H1 (cell line): ENCODE data around the gene IL21R. TPM values are rescaled to one million over a fixed set of nuclear protein-coding genes. Genes with fewer than 3 reads are reported as not detected.
A peak's percentile ranks its signal among the peaks of the same experiment; 100 is the strongest.

ENCODE experiments used
- CTCF ChIA-PET: fragments of 300-600 bp; sonication (Branson Sonifier 250); formaldehyde crosslinking; loops from one replicate; lab custom pipeline; 2021; ENCODE audit not compliant: partially characterized antibody; lab: Charles Lee
- POLR2A ChIA-PET: fragments of 300-600 bp; sonication (Branson Sonifier 250); formaldehyde crosslinking; loops from one replicate; lab custom pipeline; 2021; ENCODE audit warnings: inconsistent platforms; ENCODE audit not compliant: partially characterized antibody; lab: Charles Lee
- DNase-seq, 2 experiments: peaks; one replicate each; pipeline versions ENCODE4 v3.0.0 to v3.0.0-alpha.2; 2010 to 2022; ENCODE audit warnings: low spot score in 2 of 2, low read depth in 1 of 2, mixed read lengths in 1 of 2
- FAIRE-seq: peaks from 2 replicates; lab custom pipeline; 2011; peaks lifted over from hg19 to GRCh38; lab: Jason Lieb, UNC
- H2AFZ ChIP-seq: 2 replicates; pipeline ENCODE4 v1.8.1; 2012; ENCODE audit warnings: low read length, inconsistent platforms
- H2AK5ac ChIP-seq: 2 replicates; pipeline ENCODE4 v1.6.1; 2013; ENCODE audit warnings: low read depth, low read length
- H2BK120ac ChIP-seq: replicated peaks from 2 replicates; pipeline ENCODE3; 2013; ENCODE audit warnings: low read depth, low read length, inconsistent platforms
- H2BK12ac ChIP-seq: 2 replicates; pipeline ENCODE4 v1.6.1; 2013; ENCODE audit warnings: low read depth, low read length
- H2BK15ac ChIP-seq: 2 replicates; pipeline ENCODE4 v1.6.1; 2013; ENCODE audit warnings: low read length
- H2BK20ac ChIP-seq: 2 replicates; pipeline ENCODE4 v1.6.1; 2013; ENCODE audit warnings: low read length
- H2BK5ac ChIP-seq: 2 replicates; pipeline ENCODE4 v1.6.1; 2013; ENCODE audit warnings: low read depth, low read length
- H3K14ac ChIP-seq: 2 replicates; pipeline ENCODE4 v1.6.1; 2013; ENCODE audit warnings: inconsistent platforms; ENCODE audit not compliant: insufficient read length
- H3K18ac ChIP-seq: 2 replicates; pipeline ENCODE4 v1.6.1; 2013; ENCODE audit warnings: low read length; ENCODE audit errors: extremely low read depth
- H3K23ac ChIP-seq: 2 replicates; pipeline ENCODE4 v1.6.1; 2013; ENCODE audit warnings: inconsistent platforms; ENCODE audit not compliant: insufficient read length
- H3K23me2 ChIP-seq: 2 replicates; pipeline ENCODE4 v1.6.1; 2013; ENCODE audit warnings: low read depth, low read length
- H3K27ac ChIP-seq: 2 replicates; pipeline ENCODE4 v1.6.1; 2011; ENCODE audit warnings: low read depth, low read length, inconsistent platforms
- H3K27me3 ChIP-seq, 4 experiments: replicated peaks in 1 of 4; 1 replicate in 1 of 4; 2 replicates in 3 of 4; pipeline versions ENCODE4 v1.6.1 to v1.8.1; 2011 to 2013; ENCODE audit warnings: low read length in 3 of 4, mild to moderate bottlenecking in 3 of 4, inconsistent platforms in 2 of 4, mixed read lengths in 2 of 4, moderate library complexity in 1 of 4; ENCODE audit not compliant: control insufficient read depth in 3 of 4, insufficient read depth in 3 of 4; ENCODE audit errors: extremely low read depth in 1 of 4
- H3K36me3 ChIP-seq, 4 experiments: 2 replicates each; pipeline versions ENCODE4 v1.6.1 to v1.8.1; 2011 to 2013; ENCODE audit warnings: mild to moderate bottlenecking in 4 of 4, low read length in 3 of 4, moderate library complexity in 2 of 4, control low read depth in 1 of 4, inconsistent platforms in 1 of 4; ENCODE audit not compliant: insufficient read depth in 4 of 4, control insufficient read depth in 2 of 4
- H3K4ac ChIP-seq: replicated peaks from 2 replicates; pipeline ENCODE3; 2013; ENCODE audit warnings: low read length, low read depth, mixed read lengths, inconsistent platforms; ENCODE audit not compliant: insufficient read length
- H3K4me1 ChIP-seq, 4 experiments: replicated peaks in 1 of 4; 1 replicate in 1 of 4; 2 replicates in 3 of 4; pipeline versions ENCODE4 v1.6.1 to v1.8.1; 2011 to 2013; ENCODE audit warnings: low read length in 3 of 4, inconsistent platforms in 2 of 4, mixed read lengths in 1 of 4; ENCODE audit not compliant: insufficient read depth in 4 of 4, control insufficient read depth in 3 of 4
- H3K4me2 ChIP-seq, 2 experiments: 2 replicates each; pipeline versions ENCODE4 v1.6.1 to v1.8.1; 2011 to 2013; ENCODE audit warnings: low read depth in 2 of 2, low read length in 2 of 2, control low read depth in 1 of 2, inconsistent platforms in 1 of 2, mild to moderate bottlenecking in 1 of 2; ENCODE audit not compliant: insufficient read depth in 1 of 2
- H3K4me3 ChIP-seq, 4 experiments: fragments of 200-600, 300-600 bp in 1 of 4; sonication (generic), shearing (Covaris generic), sonication (Bioruptor Twin) in 1 of 4; 2 replicates each; pipeline versions ENCODE4 v1.5.1 to v1.8.1; 2011 to 2016; ENCODE audit warnings: low read length in 4 of 4, low read depth in 3 of 4, control low read depth in 2 of 4, inconsistent platforms in 2 of 4, mild to moderate bottlenecking in 2 of 4, mixed read lengths in 1 of 4, moderate library complexity in 1 of 4; ENCODE audit not compliant: insufficient read depth in 2 of 4; ENCODE audit errors: extremely low read depth in 1 of 4
- H3K56ac ChIP-seq: replicated peaks from 2 replicates; pipeline ENCODE3; 2013; ENCODE audit warnings: low read depth, mild to moderate bottlenecking, mixed read lengths, low read length, inconsistent platforms; ENCODE audit not compliant: insufficient read length
- H3K79me1 ChIP-seq: 2 replicates; pipeline ENCODE4 v1.6.1; 2013; ENCODE audit warnings: low read depth, low read length, control low read depth
- H3K79me2 ChIP-seq, 2 experiments: 2 replicates each; pipeline versions ENCODE4 v1.6.1 to v1.8.1; 2012 to 2013; ENCODE audit warnings: low read length in 2 of 2, mild to moderate bottlenecking in 2 of 2, inconsistent platforms in 1 of 2; ENCODE audit not compliant: insufficient read depth in 2 of 2, control insufficient read depth in 1 of 2
- H3K9ac ChIP-seq, 4 experiments: replicated peaks in 1 of 4; 1 replicate in 1 of 4; 2 replicates in 3 of 4; pipeline versions ENCODE4 v1.6.1 to v1.8.1; 2011 to 2013; ENCODE audit warnings: low read depth in 3 of 4, low read length in 3 of 4, control low read depth in 2 of 4, mild to moderate bottlenecking in 2 of 4, moderate library complexity in 2 of 4, inconsistent platforms in 1 of 4; ENCODE audit errors: extremely low read depth in 1 of 4
- H3K9me3 ChIP-seq, 2 experiments: 2 replicates each; pipeline versions ENCODE4 v1.6.1 to v1.8.1; 2012 to 2013; ENCODE audit warnings: mild to moderate bottlenecking in 2 of 2, moderate library complexity in 2 of 2, control low read depth in 1 of 2, inconsistent platforms in 1 of 2, low read depth in 1 of 2, low read length in 1 of 2, mixed read lengths in 1 of 2; ENCODE audit not compliant: insufficient read depth in 2 of 2
- H4K20me1 ChIP-seq, 2 experiments: replicated peaks in 1 of 2; 2 replicates each; pipeline versions ENCODE3 to v1.8.1; 2011 to 2013; ENCODE audit warnings: inconsistent platforms in 2 of 2, low read length in 2 of 2, mild to moderate bottlenecking in 1 of 2; ENCODE audit not compliant: insufficient read depth in 2 of 2, control insufficient read depth in 1 of 2
- H4K5ac ChIP-seq: 2 replicates; pipeline ENCODE4 v1.6.1; 2013; ENCODE audit warnings: low read length, low read depth, mixed read lengths, inconsistent platforms; ENCODE audit not compliant: insufficient read length
- H4K8ac ChIP-seq: 2 replicates; pipeline ENCODE4 v1.8.0; 2013; ENCODE audit warnings: mild to moderate bottlenecking, moderate library complexity, low read length, inconsistent platforms; ENCODE audit not compliant: insufficient read depth; ENCODE audit errors: extremely low read depth
- H4K91ac ChIP-seq: replicated peaks from 2 replicates; pipeline ENCODE3; 2013; ENCODE audit warnings: low read length, mixed read lengths, inconsistent platforms; ENCODE audit not compliant: insufficient read length
- BACH1 ChIP-seq: IDR thresholded peaks from 2 replicates; pipeline ENCODE4 v1.6.1; 2012; ENCODE audit warnings: low read length, improper control_type of control experiment
- BCL11A ChIP-seq, 2 experiments: IDR thresholded peaks; one replicate each; pipeline ENCODE4 v1.6.1; 2011; ENCODE audit warnings: low read depth in 2 of 2, low read length in 2 of 2, mild to moderate bottlenecking in 2 of 2
- EZH2 ChIP-seq: fragments of 200-600 bp; sonication (generic); IDR thresholded peaks from 2 replicates; pipeline ENCODE4 v1.7.1; 2012; ENCODE audit warnings: low read depth, mild to moderate bottlenecking, moderate library complexity, low read length, inconsistent platforms; ENCODE audit not compliant: severe bottlenecking
- RXRA ChIP-seq: IDR thresholded peaks from 2 replicates; pipeline ENCODE4 v1.6.1; 2011; ENCODE audit warnings: low read depth, mild to moderate bottlenecking, low read length, moderate library complexity; ENCODE audit not compliant: insufficient read depth
- SIN3A ChIP-seq, 2 experiments: IDR thresholded peaks in 1 of 2; conservative IDR thresholded peaks in 1 of 2; 2 replicates each; pipeline ENCODE4 v1.6.1; 2011 to 2012; ENCODE audit warnings: low read length in 2 of 2, improper control_type of control experiment in 1 of 2, low read depth in 1 of 2, mild to moderate bottlenecking in 1 of 2
- TBP ChIP-seq: IDR thresholded peaks from 2 replicates; pipeline ENCODE4 v1.6.1; 2011; ENCODE audit warnings: low read depth, low read length, improper control_type of control experiment
- ZNF274 ChIP-seq: IDR thresholded peaks from 2 replicates; pipeline ENCODE4 v1.7.0; 2012; ENCODE audit warnings: low read length, borderline replicate concordance; ENCODE audit errors: extremely low read depth
- WGBS, 2 experiments: shearing (Covaris generic) in 1 of 2; methylation state at CpG; one replicate each; pipeline versions ENCODE4 v1.1.6 to v1.1.7; 2013 to 2015; ENCODE audit warnings: low lambda C conversion rate in 2 of 2, mixed read lengths in 2 of 2, inconsistent platforms in 1 of 2, low coverage in 1 of 2, missing lambda C conversion rate in 1 of 2; ENCODE audit not compliant: insufficient replicate concordance in 2 of 2, insufficient coverage in 1 of 2, insufficient read length in 1 of 2; ENCODE audit errors: extremely low coverage in 1 of 2, missing lambda C conversion rate in 1 of 2; 5-methylcytosine and 5-hydroxymethylcytosine counted together
- polyA plus RNA-seq, 7 experiments: library from polyadenylated mRNA; depleted of rRNA in 3 of 7; stranded (reverse) in 5 of 7; unstranded in 2 of 7; fragments of >200 nt in 5 of 7; fragments of 200-250 nt in 2 of 7; gene quantifications; 1 replicate in 5 of 7; 2 replicates in 1 of 7; 4 replicates in 1 of 7; pipeline versions ENCODE4 v1.2.1 to v1.2.3, GENCODE V29; 2011 to 2013; ENCODE audit warnings: missing spikeins in 2 of 7, mixed read lengths in 2 of 7
- total RNA-seq: library from RNA; stranded (reverse); fragmentation: NEBNext Ultra II Directional; extraction: Animal tissue kit (Norgen Biotek cat#: 25700); gene quantifications from 2 replicates; pipeline ENCODE4 v1.2.1, GENCODE V29; 2021

The IL21R gene
- total and polyA plus RNA-seq, 2 of the 8 experiments (the other 6 are each of a cell fraction or from before 2014, with no cell fraction given), result 0.34 to 0.70 TPM

DNA sequence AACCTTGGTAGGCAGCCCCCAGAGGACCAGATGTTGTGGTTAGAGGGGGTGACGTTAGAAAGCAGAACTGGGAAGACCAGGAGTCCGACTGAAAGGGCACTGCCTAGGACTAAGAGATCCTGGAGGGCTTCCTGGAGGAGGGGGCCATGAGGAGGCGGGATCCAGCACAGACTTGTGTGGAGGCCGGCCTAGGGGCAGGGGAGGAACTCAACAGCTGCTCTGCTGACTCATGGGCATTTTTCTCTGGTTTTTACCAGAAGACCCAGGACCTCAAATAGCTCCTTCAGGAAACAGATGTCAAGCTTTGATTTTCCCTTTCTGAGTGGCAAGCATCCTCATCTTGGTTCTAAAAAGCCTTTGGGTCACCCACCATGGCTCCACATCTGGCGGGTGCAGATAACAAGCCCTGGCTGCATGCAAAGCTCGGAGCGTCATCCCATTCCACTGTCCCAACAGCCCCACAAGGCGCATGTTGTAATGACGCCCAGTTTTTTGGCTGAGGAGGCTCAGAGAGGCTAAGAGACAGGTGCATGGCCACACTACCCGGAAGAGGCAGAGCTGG lies 29.0 kb downstream of the IL21R start:
- TF ChIP-seq SIN3A (conservative IDR thresholded peaks at IDR 0.05 in 1 of 2, IDR thresholded peaks at IDR 0.05 in 1 of 2; ENCODE audit: low read depth in 1 of 2, low read length in 2 of 2) (no peak), BACH1 (no peak), EZH2 (no peak), TBP (no peak), ZNF274 (no peak), BCL11A (IDR thresholded peaks at IDR 0.05; ENCODE audit: low read depth in 2 of 2, low read length in 2 of 2) (no peak), RXRA (no peak)
- DNase-seq, result peak in 1 of 2 experiments; percentile 31
- POLR2A ChIA-PET, result no interaction called here

More for the DNA sequence above, 29.0 kb downstream of the IL21R start:
- H3K9me3 ChIP-seq, result 0 out of 4 replicates have a peak, but pooled peaks cover 0 to 2% of the 10 kb centered on the region in 2 experiments
- no peak overlapping the region for H3K56ac ChIP-seq
- no peak overlapping the region for H3K4ac ChIP-seq
- H4K20me1 ChIP-seq, result no peaks in the 10 kb centered on the region
- no peaks in the 10 kb centered on the region for H3K23me2 ChIP-seq
- CTCF ChIA-PET, result interaction anchor here (0.7 to 1.0 kb wide), 2 partner anchors 22 to 207 kb away, joined by 3 read pairs; no protein-coding TSS in a partner anchor
- no peak overlapping the region for H3K4me3 ChIP-seq
- no peaks in the 10 kb centered on the region for H3K36me3 ChIP-seq
- no peak overlapping the region for H2BK20ac ChIP-seq
- H2BK5ac ChIP-seq, result no peak overlapping the region
- 96% methylated on average over 10 of the region's 10 CpGs; no CpG with 5 or more reads in 1 of the 2 experiments for WGBS, 2 experiments
- H3K4me2 ChIP-seq, result no peak overlapping the region
- no peak overlapping the region for H2BK120ac ChIP-seq
- H4K5ac ChIP-seq, result no peak overlapping the region
- no peak overlapping the region for H3K18ac ChIP-seq
- no peak overlapping the region for H4K8ac ChIP-seq
- H3K79me2 ChIP-seq, result no peaks in the 10 kb centered on the region
- FAIRE-seq, result no peak
- H3K4me1 ChIP-seq, result no peaks in the 10 kb centered on the region
- H2BK12ac ChIP-seq, result no peak overlapping the region
- no peak overlapping the region for H3K27ac ChIP-seq
- H2BK15ac ChIP-seq, result no peak overlapping the region
- no peaks in the 10 kb centered on the region for H3K79me1 ChIP-seq
- no peak overlapping the region for H3K14ac ChIP-seq
- H4K91ac ChIP-seq, result no peak overlapping the region
- no peak overlapping the region for H3K23ac ChIP-seq
- H3K27me3 ChIP-seq, result no peaks in the 10 kb centered on the region
- no peak overlapping the region for H3K9ac ChIP-seq
- no peak overlapping the region for H2AK5ac ChIP-seq
- 0 out of 2 replicates have a peak overlapping the region, but pooled peaks have one; percentile 22 for H2AFZ ChIP-seq
